Loucy (cell line): ENCODE measurements around the gene CAPRIN2.

Experiments
- H2AFZ ChIP-seq: fragments of 200-600 bp; sonication (generic); 2 replicates; pipeline ENCODE4 v1.6.0; 2016; ENCODE audit warnings: antibody characterized with exemption, mild to moderate bottlenecking, low read length, moderate library complexity
- H3F3A ChIP-seq: fragments of 200-600 bp; 2 replicates; pipeline ENCODE4 v1.6.0; 2016; ENCODE audit warnings: antibody characterized with exemption, low read depth, mild to moderate bottlenecking
- H3K27me3 ChIP-seq: fragments of 200-600 bp; sonication (generic); 2 replicates; pipeline ENCODE4 v1.6.1; 2014; ENCODE audit warnings: low read length, mild to moderate bottlenecking; ENCODE audit not compliant: insufficient read depth, poor library complexity, severe bottlenecking
- H3K36me3 ChIP-seq: fragments of 200-600 bp; sonication (generic); 2 replicates; pipeline ENCODE4 v1.6.1; 2016; ENCODE audit warnings: low read length; ENCODE audit not compliant: insufficient read depth
- H3K4me1 ChIP-seq: fragments of 200-600 bp; sonication (generic); 2 replicates; pipeline ENCODE4 v1.5.1; 2014; ENCODE audit warnings: low read length, mild to moderate bottlenecking; ENCODE audit not compliant: insufficient read depth, poor library complexity, severe bottlenecking
- H3K4me2 ChIP-seq: fragments of 200-600 bp; sonication (generic); 2 replicates; pipeline ENCODE4 v1.6.0; 2014; ENCODE audit warnings: antibody characterized with exemption, low read length, low read depth, mild to moderate bottlenecking; ENCODE audit not compliant: poor library complexity, severe bottlenecking
- H3K4me3 ChIP-seq: fragments of 200-600 bp; sonication (generic); 2 replicates; pipeline ENCODE4 v1.5.1; 2014; ENCODE audit warnings: low read length, mild to moderate bottlenecking, mixed read lengths; ENCODE audit not compliant: poor library complexity, severe bottlenecking
- H3K79me2 ChIP-seq: fragments of 200-600 bp; sonication (generic); 2 replicates; pipeline ENCODE4 v1.6.1; 2014; ENCODE audit warnings: low read length; ENCODE audit not compliant: insufficient read depth
- H3K9ac ChIP-seq: fragments of 200-600 bp; sonication (generic); 2 replicates; pipeline ENCODE4 v1.6.0; 2014; ENCODE audit warnings: mild to moderate bottlenecking, low read depth, low read length, moderate library complexity; ENCODE audit not compliant: poor library complexity, severe bottlenecking
- H3K9me2 ChIP-seq: fragments of 200-600 bp; sonication (generic); replicated peaks from 2 replicates; pipeline ENCODE4 v1.6.1; 2016; ENCODE audit warnings: low read depth, low read length, mixed read lengths
- H3K9me3 ChIP-seq: fragments of 200-600 bp; sonication (generic); 2 replicates; pipeline ENCODE4 v1.6.1; 2014; ENCODE audit warnings: mild to moderate bottlenecking, antibody characterized with exemption, low read length, low read depth; ENCODE audit not compliant: insufficient read depth
- H4K20me1 ChIP-seq: fragments of 200-600 bp; sonication (generic); 2 replicates; pipeline ENCODE4 v1.6.0; 2014; ENCODE audit warnings: antibody characterized with exemption, low read length, mild to moderate bottlenecking; ENCODE audit not compliant: insufficient read depth, poor library complexity, severe bottlenecking
- EZH2phosphoT487 ChIP-seq: fragments of 200-600 bp; IDR thresholded peaks from 2 replicates; pipeline ENCODE4 v1.6.1; 2018; ENCODE audit warnings: antibody characterized with exemption, mild to moderate bottlenecking, moderate library complexity, borderline replicate concordance
- TF ChIP-seq, protein P1 (sequence below): fragments of 200-600 bp; sonication (generic); conservative IDR thresholded peaks from 2 replicates; pipeline ENCODE4 v1.5.1; 2014; ENCODE audit warnings: mild to moderate bottlenecking, antibody characterized with exemption, low read length

CAPRIN2 gene

DNA sequence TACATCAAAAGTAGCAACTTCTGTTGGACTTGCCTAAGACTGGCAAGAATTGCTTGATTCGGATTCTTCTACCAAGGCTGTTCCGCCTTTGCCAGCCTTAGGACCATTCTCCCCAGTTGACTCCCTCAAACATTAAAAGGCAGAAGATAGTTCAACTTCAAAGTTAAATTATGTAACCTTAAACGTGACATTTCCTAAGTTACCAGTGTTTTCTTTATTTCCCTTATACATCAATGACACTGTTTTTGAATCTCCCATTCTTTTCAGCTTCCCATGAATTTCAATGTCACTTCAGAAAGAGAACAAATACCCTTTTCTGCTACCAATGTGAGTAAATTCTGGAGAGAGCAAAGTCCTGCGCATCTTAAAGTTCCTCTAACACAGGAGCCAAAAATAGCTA, 25.2 kb downstream of the CAPRIN2 start:
- Histone ChIP-seq H3K9me2 (no peaks in the 10 kb centered on the region), H3K79me2 (no peaks in the 10 kb centered on the region), H3K36me3 (peaks cover 21% of the 10 kb centered on the region; the same call in 1 of the 2 replicates), H3K27me3 (no peaks in the 10 kb centered on the region), H3K9me3 (no peaks in the 10 kb centered on the region), H4K20me1 (no peaks in the 10 kb centered on the region), H3F3A (no peaks in the 10 kb centered on the region), H3K4me1 (no peaks in the 10 kb centered on the region), H2AFZ (no peak overlapping the region), H3K4me2 (no peak overlapping the region), H3K9ac (no peak overlapping the region), H3K4me3 (no peak overlapping the region)
- TF ChIP-seq, protein P1, sequence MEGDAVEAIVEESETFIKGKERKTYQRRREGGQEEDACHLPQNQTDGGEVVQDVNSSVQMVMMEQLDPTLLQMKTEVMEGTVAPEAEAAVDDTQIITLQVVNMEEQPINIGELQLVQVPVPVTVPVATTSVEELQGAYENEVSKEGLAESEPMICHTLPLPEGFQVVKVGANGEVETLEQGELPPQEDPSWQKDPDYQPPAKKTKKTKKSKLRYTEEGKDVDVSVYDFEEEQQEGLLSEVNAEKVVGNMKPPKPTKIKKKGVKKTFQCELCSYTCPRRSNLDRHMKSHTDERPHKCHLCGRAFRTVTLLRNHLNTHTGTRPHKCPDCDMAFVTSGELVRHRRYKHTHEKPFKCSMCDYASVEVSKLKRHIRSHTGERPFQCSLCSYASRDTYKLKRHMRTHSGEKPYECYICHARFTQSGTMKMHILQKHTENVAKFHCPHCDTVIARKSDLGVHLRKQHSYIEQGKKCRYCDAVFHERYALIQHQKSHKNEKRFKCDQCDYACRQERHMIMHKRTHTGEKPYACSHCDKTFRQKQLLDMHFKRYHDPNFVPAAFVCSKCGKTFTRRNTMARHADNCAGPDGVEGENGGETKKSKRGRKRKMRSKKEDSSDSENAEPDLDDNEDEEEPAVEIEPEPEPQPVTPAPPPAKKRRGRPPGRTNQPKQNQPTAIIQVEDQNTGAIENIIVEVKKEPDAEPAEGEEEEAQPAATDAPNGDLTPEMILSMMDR = no peak
- no peak for TF ChIP-seq EZH2phosphoT487

DNA sequence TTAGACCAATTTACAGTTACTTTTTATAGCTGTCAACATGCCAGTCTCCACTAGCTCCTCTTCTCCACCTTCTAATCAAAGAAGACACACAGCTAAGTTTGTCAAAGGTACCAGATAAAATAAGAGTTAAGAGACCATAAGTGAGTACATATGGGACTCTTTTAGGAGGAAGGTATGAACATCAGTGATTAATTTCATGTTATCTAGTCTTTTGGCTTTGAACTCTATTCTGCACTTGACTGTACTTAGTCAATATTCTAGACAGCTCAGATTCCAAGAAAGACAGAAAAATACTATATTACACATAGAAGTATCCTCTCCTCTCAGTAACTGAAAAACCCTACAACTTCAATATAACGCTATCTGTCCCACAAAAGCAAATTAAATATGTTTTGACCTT, 28.1 kb downstream of the CAPRIN2 start:
- no peak overlapping the region for H3K4me3 ChIP-seq
- no peak for TF ChIP-seq EZH2phosphoT487
- TF ChIP-seq, protein P1 = no peak
- H3F3A ChIP-seq = no peaks in the 10 kb centered on the region
- peaks cover 38% of the 10 kb centered on the region; the same call in 1 of the 2 replicates for H3K36me3 ChIP-seq
- no peak overlapping the region for H3K9ac ChIP-seq
- no peaks in the 10 kb centered on the region for H3K27me3 ChIP-seq
- H2AFZ ChIP-seq = no peak overlapping the region
- H3K4me2 ChIP-seq = no peak overlapping the region
- no peaks in the 10 kb centered on the region for H3K9me3 ChIP-seq
- H4K20me1 ChIP-seq = no peaks in the 10 kb centered on the region
- no peaks in the 10 kb centered on the region for H3K9me2 ChIP-seq
- no peaks in the 10 kb centered on the region for H3K4me1 ChIP-seq
- H3K79me2 ChIP-seq = no peaks in the 10 kb centered on the region

DNA sequence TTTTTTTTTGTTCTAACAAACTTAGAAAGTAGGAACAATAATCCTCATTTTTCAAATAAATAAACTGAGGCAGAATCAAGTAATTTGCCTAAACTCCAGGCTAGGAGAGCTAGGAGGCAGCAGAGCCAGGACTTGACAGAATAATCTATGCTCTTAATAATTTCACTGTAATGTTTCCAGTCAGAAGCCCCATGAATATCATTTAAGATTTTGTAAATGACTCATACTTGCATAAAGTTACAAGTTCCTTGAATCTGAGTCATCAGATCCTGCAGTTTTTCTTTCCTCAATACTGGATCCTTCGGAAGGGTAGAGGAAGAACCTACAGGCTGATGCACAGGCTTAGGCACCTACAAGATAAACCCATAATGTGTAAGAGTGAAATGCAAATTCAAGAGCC, 29.0 kb downstream of the CAPRIN2 start:
- H3K4me3 ChIP-seq = no peak overlapping the region
- H2AFZ ChIP-seq = no peak overlapping the region
- no peaks in the 10 kb centered on the region for H3F3A ChIP-seq
- no peaks in the 10 kb centered on the region for H3K9me2 ChIP-seq
- no peaks in the 10 kb centered on the region for H3K9me3 ChIP-seq
- no peaks in the 10 kb centered on the region for H3K4me1 ChIP-seq
- H4K20me1 ChIP-seq = no peaks in the 10 kb centered on the region
- no peak for TF ChIP-seq EZH2phosphoT487
- TF ChIP-seq, protein P1 = no peak
- no peak overlapping the region for H3K4me2 ChIP-seq
- H3K9ac ChIP-seq = no peak overlapping the region
- H3K36me3 ChIP-seq = peaks cover 38% of the 10 kb centered on the region; the same call in 1 of the 2 replicates
- H3K79me2 ChIP-seq = no peaks in the 10 kb centered on the region
- H3K27me3 ChIP-seq = no peaks in the 10 kb centered on the region
